Esophagus (tissue), 2 donors: ENCODE measurements around the gene NAB1. TPM values are rescaled to one million over a fixed set of nuclear protein-coding genes. Genes with fewer than 3 reads are reported as not detected.

Experiments
- H3K27ac ChIP-seq, 2 donors: one replicate each; pipeline ENCODE4 v1.5.1; 2013; ENCODE audit warnings: low read depth in 2 of 2, mild to moderate bottlenecking in 2 of 2, inconsistent platforms in 1 of 2, low read length in 1 of 2, moderate library complexity in 1 of 2
- H3K27me3 ChIP-seq, 2 donors: one replicate each; pipeline ENCODE4 v1.6.1; 2013; ENCODE audit warnings: low read length in 2 of 2, control low read depth in 1 of 2, mild to moderate bottlenecking in 1 of 2; ENCODE audit not compliant: insufficient read depth in 2 of 2, control insufficient read depth in 1 of 2
- H3K36me3 ChIP-seq, 2 donors: one replicate each; pipeline ENCODE4 v1.6.1; 2013; ENCODE audit warnings: low read length in 1 of 2; ENCODE audit not compliant: control insufficient read depth in 2 of 2, insufficient read depth in 2 of 2
- H3K4me1 ChIP-seq, 2 donors: one replicate each; pipeline ENCODE4 v1.6.1; 2013; ENCODE audit warnings: low read length in 1 of 2; ENCODE audit not compliant: control insufficient read depth in 2 of 2, insufficient read depth in 2 of 2
- H3K4me3 ChIP-seq, 2 donors: one replicate each; pipeline ENCODE4 v1.5.1; 2013; ENCODE audit warnings: low read length in 2 of 2, mild to moderate bottlenecking in 2 of 2, low read depth in 1 of 2, moderate library complexity in 1 of 2
- H3K9me3 ChIP-seq, 2 donors: one replicate each; pipeline ENCODE4 v1.6.1; 2013; ENCODE audit warnings: mild to moderate bottlenecking in 2 of 2, low read depth in 1 of 2, low read length in 1 of 2, moderate library complexity in 1 of 2; ENCODE audit not compliant: control insufficient read depth in 2 of 2, insufficient read depth in 1 of 2
- WGBS, 2 donors: extraction: QIAGEN DNeasy Blood & Tissue Kit; methylation state at CpG; one replicate each; pipeline ENCODE4 v1.1.7; 2013; 5-methylcytosine and 5-hydroxymethylcytosine counted together
- polyA plus RNA-seq, 2 donors: library from polyadenylated mRNA; stranded (reverse); fragments of 200-250 nt; gene quantifications; one replicate each; pipeline ENCODE4 v1.2.3, GENCODE V29; 2013
- donor health status: healthy with polysubstance abuse.
- donor health status: Bipolar disorder and iron deficiency.

NAB1 gene
- polyA plus RNA-seq, 2 donors: 16.8 to 25.4 TPM

DNA sequence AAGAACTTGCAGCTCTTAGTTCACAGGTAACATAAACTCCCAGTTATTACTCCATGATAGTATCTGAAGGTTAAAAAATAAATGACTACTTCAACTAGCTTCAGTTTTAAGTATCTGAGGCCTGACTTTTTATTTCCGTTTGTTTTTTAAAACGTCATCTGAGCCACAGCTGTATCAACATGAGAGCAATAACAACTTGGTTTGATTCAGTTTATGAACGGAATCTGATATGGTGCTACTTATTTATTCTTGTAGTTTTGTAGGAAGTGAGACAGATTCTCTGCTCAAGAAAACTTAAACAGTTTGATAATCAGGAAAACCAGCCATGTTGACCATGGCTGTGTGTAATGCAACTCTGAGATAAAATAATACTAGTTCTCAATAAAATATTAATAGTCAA is 34.9 kb downstream of the NAB1 start:
- H3K36me3 ChIP-seq: peaks cover 2 to 4% of the 10 kb centered on the region in 2 donors
- H3K27me3 ChIP-seq: no peaks in the 10 kb centered on the region
- 58 to 68% methylated on average over 3 of the region's 3 CpGs for WGBS, 2 donors
- H3K9me3 ChIP-seq: no peaks in the 10 kb centered on the region
- H3K4me3 ChIP-seq: no peak overlapping the region
- H3K27ac ChIP-seq: no peak overlapping the region
- no peaks in the 10 kb centered on the region for H3K4me1 ChIP-seq

DNA sequence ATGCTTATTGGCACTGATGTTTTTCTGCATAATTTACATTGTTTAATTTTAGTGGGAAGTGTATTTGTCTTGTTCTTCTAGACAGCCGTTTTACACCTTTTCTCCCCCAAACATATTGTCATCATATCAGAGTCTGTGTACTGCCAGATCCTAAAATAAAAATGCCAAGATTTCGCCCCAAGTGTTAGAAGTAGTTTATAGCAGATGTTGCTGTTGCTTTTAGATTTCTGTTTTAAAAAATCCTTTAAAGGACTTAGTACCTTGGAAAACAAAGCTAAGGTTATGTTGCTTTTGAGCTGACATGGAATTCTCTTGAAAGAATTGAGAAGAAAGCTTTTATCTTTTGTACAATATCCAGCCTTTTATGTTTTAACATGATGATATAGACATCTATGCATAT is 36.0 kb downstream of the NAB1 start:
- no peaks in the 10 kb centered on the region for H3K27me3 ChIP-seq
- 59 to 68% methylated on average over 2 of the region's 2 CpGs for WGBS, 2 donors
- H3K4me3 ChIP-seq: no peak overlapping the region
- H3K27ac ChIP-seq: no peak overlapping the region
- no peaks in the 10 kb centered on the region for H3K9me3 ChIP-seq
- H3K36me3 ChIP-seq: peaks cover 2% of the 10 kb centered on the region in 2 donors
- H3K4me1 ChIP-seq: no peaks in the 10 kb centered on the region

DNA sequence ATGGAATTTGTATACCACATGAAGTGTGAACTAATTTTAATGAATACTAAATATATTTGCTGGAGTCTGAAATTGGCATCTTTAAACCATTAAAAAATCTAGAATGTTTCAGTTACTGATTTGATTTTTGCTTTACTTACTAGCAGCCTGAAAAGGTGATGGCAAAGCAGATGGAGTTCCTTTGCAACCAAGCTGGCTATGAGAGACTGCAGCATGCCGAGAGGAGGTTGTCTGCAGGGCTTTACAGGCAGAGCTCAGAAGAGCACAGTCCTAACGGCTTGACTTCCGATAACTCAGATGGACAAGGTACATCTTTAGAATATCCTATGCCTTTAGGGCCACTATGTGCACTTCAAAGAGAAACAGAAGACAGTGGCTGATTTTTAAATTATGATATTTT is 36.5 kb downstream of the NAB1 start:
- Histone ChIP-seq H3K4me1 (no peaks in the 10 kb centered on the region), H3K36me3 (peaks cover 2% of the 10 kb centered on the region in 2 donors), H3K27ac (no peak overlapping the region), H3K27me3 (no peaks in the 10 kb centered on the region), H3K9me3 (no peaks in the 10 kb centered on the region), H3K4me3 (no peak overlapping the region)
- 85 to 94% methylated on average over 3 of the region's 3 CpGs for WGBS, 2 donors

DNA sequence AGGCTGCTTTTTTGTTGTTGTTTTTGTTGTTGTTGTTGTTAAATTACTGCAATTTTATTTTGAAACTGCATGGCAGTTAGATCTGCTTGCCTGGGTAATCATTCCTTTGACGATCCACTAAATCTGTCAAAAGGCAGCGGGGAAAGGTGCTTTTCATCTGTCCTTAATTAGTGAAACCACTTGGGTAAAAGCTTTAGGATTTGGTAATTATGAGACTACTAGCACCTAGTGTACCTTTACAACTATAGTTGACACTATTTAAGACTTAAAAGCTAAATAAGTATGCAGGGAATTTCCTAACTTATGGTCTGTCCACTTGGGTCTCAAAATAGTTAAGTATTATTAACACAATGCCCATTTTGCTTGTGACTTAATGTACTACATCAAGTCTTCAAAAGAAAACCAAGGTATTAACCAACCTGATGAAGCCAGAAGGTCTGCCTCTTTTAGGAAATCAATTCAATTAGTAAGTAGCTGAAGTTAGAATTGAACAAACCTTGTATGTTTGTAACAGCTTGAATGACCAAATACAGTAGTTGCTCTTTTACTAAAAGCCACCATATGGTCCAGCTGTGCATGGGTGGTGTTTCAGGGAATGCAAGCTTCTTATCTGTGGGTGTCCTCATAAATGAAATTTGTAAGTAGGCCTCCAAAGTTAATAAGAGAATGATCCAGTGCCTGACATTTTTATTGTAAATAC is 44.8 kb downstream of the NAB1 start:
- no peaks in the 10 kb centered on the region for H3K4me1 ChIP-seq
- H3K27me3 ChIP-seq: no peaks in the 10 kb centered on the region
- peaks cover 0 to 4% of the 10 kb centered on the region in 2 donors for H3K36me3 ChIP-seq
- WGBS, 2 donors: 89 to 92% methylated on average over 2 of the region's 2 CpGs
- H3K9me3 ChIP-seq: no peaks in the 10 kb centered on the region
- no peak overlapping the region for H3K4me3 ChIP-seq
- no peak overlapping the region for H3K27ac ChIP-seq

DNA sequence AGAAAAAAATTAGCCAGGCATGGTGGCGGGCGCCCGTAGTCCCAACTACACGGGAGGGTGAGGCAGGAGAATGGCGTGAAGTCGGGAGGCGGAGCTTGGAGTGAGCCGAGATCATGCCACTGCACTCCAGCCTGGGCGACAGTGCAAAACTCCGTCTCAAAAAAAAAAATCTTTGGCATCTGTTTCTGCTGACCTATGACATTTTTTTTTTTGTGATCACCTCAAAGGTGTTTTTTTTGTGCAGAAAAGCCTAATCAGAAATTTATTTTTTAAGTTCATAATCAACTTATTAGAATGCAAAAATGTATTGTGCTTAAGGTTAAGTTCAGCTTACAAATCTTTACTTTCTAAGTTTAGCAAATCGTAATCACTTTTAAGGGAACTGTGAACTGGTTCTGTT is 45.6 kb downstream of the NAB1 start:
- no peak overlapping the region for H3K4me3 ChIP-seq
- no peaks in the 10 kb centered on the region for H3K27me3 ChIP-seq
- H3K36me3 ChIP-seq: peaks cover 0 to 4% of the 10 kb centered on the region in 2 donors
- H3K4me1 ChIP-seq: no peaks in the 10 kb centered on the region
- no peak overlapping the region for H3K27ac ChIP-seq
- H3K9me3 ChIP-seq: no peaks in the 10 kb centered on the region
- 88 to 91% methylated on average over 11 of the region's 11 CpGs for WGBS, 2 donors

DNA sequence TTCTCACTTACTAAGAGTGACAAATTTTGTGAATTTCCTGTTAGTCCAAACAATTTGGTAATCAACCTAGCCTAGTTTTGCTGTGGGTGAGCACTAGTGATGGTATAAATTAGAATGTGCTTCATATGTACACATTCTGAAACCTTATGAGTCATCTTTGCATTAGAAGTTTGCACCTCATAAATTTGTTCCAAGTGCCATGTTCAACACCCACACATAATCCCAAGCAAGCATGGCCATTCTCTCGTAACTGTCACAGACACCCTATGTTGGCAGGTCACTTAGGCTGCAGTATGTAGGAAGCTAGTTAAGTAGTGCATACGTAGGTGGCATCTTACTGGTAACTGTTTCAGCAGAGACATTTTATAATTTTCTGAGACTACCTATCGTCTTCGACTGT is 46.9 kb downstream of the NAB1 start:
- Histone ChIP-seq H3K4me3 (no peak overlapping the region), H3K9me3 (no peaks in the 10 kb centered on the region), H3K36me3 (peaks cover 0 to 4% of the 10 kb centered on the region in 2 donors), H3K4me1 (no peaks in the 10 kb centered on the region), H3K27me3 (no peaks in the 10 kb centered on the region), H3K27ac (no peak overlapping the region)
- 71 to 79% methylated on average over 4 of the region's 4 CpGs for WGBS, 2 donors

DNA sequence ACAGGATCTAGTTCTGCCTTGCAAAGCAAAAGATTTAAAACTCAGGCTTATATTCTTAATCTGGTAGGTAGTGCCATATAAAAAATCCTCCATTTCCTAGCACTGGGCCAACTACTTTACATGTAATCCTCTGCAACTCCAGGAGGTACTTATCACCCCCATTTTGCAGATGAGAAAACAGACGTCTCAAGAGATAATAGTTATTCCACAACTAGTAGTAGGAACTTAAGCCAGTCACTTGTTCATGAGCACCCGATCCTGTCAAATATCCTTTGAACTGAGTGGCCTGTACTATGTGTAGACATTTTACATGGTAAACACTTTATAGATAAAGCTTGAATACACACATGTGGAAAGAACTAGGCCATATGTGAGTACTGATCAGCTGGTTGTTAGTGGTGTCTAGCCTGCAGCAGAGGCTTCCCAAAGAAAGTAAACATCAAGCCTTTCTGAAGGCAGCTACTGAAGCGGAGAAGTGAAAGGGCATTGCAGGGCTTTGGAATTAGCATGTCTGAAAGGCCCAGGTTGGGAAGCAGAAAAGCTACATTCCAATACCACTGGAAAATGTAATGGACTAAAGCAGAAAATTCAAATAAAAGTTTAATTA is 48.0 kb downstream of the NAB1 start:
- Histone ChIP-seq H3K4me1 (no peaks in the 10 kb centered on the region), H3K27ac (no peak overlapping the region), H3K36me3 (peaks cover 0 to 4% of the 10 kb centered on the region in 2 donors), H3K9me3 (no peaks in the 10 kb centered on the region), H3K27me3 (no peaks in the 10 kb centered on the region), H3K4me3 (no peak overlapping the region)
- WGBS, 2 donors: 75 to 79% methylated on average over 3 of the region's 3 CpGs

DNA sequence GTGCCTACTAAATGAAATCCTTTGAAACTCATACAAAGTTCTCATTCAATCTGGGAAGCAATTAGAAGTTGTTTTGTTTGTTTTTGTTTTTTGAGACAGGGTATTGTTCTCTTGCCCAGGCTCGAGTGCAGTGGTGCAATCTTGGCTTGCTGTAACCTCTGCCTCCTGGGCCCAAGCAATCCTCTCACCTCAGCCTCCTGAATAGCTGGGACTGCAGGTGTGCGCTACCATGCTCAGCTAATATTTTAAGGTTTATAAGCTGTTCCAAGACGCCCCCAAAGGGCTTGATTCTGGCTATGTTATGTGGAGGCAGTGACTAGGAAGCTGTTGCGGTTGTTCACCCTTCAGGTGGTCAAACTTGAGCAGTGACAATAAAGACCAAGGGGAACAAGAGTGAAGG is 48.5 kb downstream of the NAB1 start:
- H3K9me3 ChIP-seq: no peaks in the 10 kb centered on the region
- peaks cover 0 to 4% of the 10 kb centered on the region in 2 donors for H3K36me3 ChIP-seq
- H3K4me1 ChIP-seq: no peaks in the 10 kb centered on the region
- 80 to 85% methylated on average over 4 of the region's 4 CpGs for WGBS, 2 donors
- H3K4me3 ChIP-seq: no peak overlapping the region
- no peak overlapping the region for H3K27ac ChIP-seq
- no peaks in the 10 kb centered on the region for H3K27me3 ChIP-seq

DNA sequence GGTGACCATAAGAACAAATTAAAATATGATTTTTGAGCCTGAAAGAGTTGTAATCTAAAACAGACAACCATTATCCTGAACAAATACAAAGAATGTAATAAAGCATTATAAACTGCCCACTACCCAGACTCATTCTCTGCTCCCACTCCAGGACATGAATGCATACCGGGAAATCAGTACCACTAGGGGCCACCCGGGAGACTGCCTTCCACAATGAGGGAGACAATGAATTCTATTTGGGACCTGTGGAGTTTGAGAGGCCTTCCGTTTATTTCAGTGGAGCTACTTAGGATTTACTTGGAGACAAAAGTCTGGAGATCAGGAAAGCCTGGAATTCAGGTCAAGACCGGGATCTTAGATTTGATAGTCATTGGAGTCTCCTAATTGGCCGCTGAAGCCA is 50.0 kb downstream of the NAB1 start:
- 65 to 70% methylated on average over 5 of the region's 5 CpGs for WGBS, 2 donors
- H3K36me3 ChIP-seq: no peaks in the 10 kb centered on the region

DNA sequence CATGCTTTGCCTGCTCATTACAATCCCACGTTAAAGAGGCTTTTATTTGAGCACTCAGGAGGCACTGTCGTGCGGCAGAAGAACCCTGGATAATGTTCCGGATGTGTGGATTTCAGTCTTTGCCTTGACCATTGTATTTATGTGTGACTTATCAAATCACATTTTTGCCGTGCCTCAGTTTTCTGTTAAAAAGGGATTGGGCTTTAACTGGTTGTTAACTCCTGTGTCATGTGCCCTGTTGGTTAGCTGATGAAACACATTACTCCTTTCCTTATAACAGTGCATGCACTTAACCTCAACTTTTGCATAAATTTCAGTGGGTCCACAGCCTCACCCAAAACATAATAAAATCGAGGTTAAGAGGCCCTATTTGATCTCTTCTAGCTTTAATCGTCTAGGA is 52.7 kb downstream of the NAB1 start:
- no peak overlapping the region for H3K4me3 ChIP-seq
- H3K4me1 ChIP-seq: no peaks in the 10 kb centered on the region
- 69 to 71% methylated on average over 7 of the region's 7 CpGs for whole genome bisulfite sequencing, 2 donors
- H3K27ac ChIP-seq: no peak overlapping the region
- H3K9me3 ChIP-seq: no peaks in the 10 kb centered on the region
- H3K36me3 ChIP-seq: no peaks in the 10 kb centered on the region
- no peaks in the 10 kb centered on the region for H3K27me3 ChIP-seq

More for the DNA sequence above, 50.0 kb downstream of the NAB1 start:
- no peak overlapping the region for H3K27ac ChIP-seq
- H3K9me3 ChIP-seq: no peaks in the 10 kb centered on the region
- no peak overlapping the region for H3K4me3 ChIP-seq
- no peaks in the 10 kb centered on the region for H3K27me3 ChIP-seq
- no peaks in the 10 kb centered on the region for H3K4me1 ChIP-seq
